ENCODE measurements around the gene TMPRSS11F. TPM values are rescaled to one million over a fixed set of nuclear protein-coding genes. Genes with fewer than 3 reads are reported as not detected.

The TMPRSS11F gene
- total and polyA plus RNA-seq, 9 of the 15 experiments (the other 6 are each of a cell fraction or from before 2014, with no cell fraction given): 0.03 to 0.36 (median 0.07) TPM; not detected in 2

DNA sequence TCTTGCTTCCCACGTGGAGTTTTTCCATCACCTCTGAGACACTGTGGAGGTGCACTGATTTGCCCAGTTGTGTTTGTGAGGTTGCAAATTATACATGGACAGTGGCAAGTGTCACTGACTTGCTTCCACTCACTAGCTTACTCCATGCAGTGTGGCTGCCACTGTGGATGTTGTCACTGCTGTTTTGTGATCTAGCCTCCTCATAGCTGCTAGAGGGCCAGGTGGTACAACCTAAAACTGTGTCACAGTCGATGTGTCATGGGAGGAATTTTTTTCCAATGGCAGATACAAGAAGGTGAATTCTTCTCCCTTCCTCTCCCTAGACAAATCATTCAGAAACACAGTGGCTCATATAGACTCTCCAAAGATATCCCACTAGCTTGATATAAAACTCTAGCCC is 37.5 kb upstream of the TMPRSS11F start:
- Histone ChIP-seq H3K4me1 (replicated peaks in 1 of 2; ENCODE audit: control insufficient read depth in 2 of 2, insufficient read depth in 2 of 2, low read length in 2 of 2) (no peaks in the 10 kb centered on the region), H2AFZ (ENCODE audit: low read depth, low read length) (no peak overlapping the region), H3K36me3 (ENCODE audit: control insufficient read depth, insufficient read depth, low read length) (no peaks in the 10 kb centered on the region), H3K79me2 (ENCODE audit: control insufficient read depth, insufficient read depth, low read length) (no peaks in the 10 kb centered on the region), H4K20me1 (replicated peaks; ENCODE audit: control insufficient read depth, insufficient read depth, low read length) (no peaks in the 10 kb centered on the region), H3K4me2 (ENCODE audit: insufficient read depth, low read length) (no peak overlapping the region), H3K9me1 (ENCODE audit: control insufficient read depth, insufficient read depth, low read length) (no peaks in the 10 kb centered on the region), H3K9ac (ENCODE audit: insufficient read depth in 1 of 2, low read depth in 2 of 2, low read length in 2 of 2) (no peak overlapping the region), H3K9me3 (replicated peaks; ENCODE audit: control insufficient read depth, insufficient read depth, low read depth, low read length) (no peaks in the 10 kb centered on the region), H3K4me3 (no peak overlapping the region), H3K27me3 (ENCODE audit: control insufficient read depth in 2 of 2, insufficient read depth in 2 of 2, low read length in 2 of 2) (no peaks in the 10 kb centered on the region), H3K27ac (ENCODE audit: extremely low read depth, low read depth, low read length) (no peak overlapping the region)
- ChIA-PET POLR2A (no interaction called here), CTCF (ENCODE audit: low intra/inter-chr PET ratio) (no interaction called here)
- no peak for DNase-seq (ENCODE audit: extremely low read depth in 1 of 4, low spot score in 3 of 4)
- FAIRE-seq: no peak
- in situ Hi-C loops (cut with MboI) (loop anchor here (10.0 kb wide), 1 partner anchor 412 kb away; the partner anchor contains the start of gene GNRHR), intact Hi-C loops (cut with micrococcal nuclease) (no loop called here)
- WGBS (ENCODE audit: insufficient coverage, low coverage, missing lambda C conversion rate): 0% methylated on average over 2 of the region's 2 CpGs
- TF ChIP-seq, protein P1, sequence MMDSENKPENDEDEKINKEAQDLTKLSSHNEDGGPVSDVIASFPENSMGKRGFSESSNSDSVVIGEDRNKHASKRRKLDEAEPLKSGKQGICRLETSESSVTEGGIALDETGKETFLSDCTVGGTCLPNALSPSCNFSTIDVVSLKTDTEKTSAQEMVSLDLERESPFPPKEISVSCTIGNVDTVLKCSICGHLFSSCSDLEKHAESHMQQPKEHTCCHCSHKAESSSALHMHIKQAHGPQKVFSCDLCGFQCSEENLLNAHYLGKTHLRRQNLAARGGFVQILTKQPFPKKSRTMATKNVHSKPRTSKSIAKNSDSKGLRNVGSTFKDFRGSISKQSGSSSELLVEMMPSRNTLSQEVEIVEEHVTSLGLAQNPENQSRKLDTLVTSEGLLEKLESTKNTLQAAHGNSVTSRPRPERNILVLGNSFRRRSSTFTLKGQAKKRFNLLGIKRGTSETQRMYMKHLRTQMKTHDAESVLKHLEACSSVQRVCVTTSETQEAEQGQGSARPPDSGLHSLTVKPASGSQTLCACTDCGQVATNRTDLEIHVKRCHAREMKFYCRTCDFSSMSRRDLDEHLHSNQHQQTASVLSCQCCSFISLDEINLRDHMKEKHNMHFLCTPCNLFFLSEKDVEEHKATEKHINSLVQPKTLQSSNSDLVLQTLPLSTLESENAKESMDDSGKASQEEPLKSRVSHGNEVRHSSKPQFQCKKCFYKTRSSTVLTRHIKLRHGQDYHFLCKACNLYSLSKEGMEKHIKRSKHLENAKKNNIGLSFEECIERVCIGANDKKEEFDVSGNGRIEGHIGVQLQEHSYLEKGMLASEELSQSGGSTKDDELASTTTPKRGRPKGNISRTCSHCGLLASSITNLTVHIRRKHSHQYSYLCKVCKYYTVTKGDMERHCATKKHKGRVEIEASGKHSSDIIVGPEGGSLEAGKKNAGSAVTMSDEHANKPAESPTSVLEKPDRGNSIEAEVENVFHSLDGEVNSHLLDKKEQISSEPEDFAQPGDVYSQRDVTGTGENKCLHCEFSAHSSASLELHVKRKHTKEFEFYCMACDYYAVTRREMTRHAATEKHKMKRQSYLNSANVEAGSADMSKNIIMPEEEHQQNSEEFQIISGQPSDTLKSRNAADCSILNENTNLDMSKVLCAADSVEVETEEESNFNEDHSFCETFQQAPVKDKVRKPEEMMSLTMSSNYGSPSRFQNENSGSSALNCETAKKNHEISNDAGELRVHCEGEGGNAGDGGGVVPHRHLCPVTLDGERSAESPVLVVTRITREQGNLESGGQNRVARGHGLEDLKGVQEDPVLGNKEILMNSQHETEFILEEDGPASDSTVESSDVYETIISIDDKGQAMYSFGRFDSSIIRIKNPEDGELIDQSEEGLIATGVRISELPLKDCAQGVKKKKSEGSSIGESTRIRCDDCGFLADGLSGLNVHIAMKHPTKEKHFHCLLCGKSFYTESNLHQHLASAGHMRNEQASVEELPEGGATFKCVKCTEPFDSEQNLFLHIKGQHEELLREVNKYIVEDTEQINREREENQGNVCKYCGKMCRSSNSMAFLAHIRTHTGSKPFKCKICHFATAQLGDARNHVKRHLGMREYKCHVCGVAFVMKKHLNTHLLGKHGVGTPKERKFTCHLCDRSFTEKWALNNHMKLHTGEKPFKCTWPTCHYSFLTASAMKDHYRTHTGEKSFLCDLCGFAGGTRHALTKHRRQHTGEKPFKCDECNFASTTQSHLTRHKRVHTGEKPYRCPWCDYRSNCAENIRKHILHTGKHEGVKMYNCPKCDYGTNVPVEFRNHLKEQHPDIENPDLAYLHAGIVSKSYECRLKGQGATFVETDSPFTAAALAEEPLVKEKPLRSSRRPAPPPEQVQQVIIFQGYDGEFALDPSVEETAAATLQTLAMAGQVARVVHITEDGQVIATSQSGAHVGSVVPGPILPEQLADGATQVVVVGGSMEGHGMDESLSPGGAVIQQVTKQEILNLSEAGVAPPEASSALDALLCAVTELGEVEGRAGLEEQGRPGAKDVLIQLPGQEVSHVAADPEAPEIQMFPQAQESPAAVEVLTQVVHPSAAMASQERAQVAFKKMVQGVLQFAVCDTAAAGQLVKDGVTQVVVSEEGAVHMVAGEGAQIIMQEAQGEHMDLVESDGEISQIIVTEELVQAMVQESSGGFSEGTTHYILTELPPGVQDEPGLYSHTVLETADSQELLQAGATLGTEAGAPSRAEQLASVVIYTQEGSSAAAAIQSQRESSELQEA (IDR thresholded peaks at IDR 0.05; ENCODE audit: low read depth): no peak
- TF ChIP-seq ZNF121 (CRISPR knock-in tag; conservative IDR thresholded peaks at IDR 0.05) (no peak), ZSCAN32 (CRISPR knock-in tag; IDR thresholded peaks at IDR 0.05) (no peak), TAF1 (IDR thresholded peaks at IDR 0.05; ENCODE audit: control insufficient read depth, extremely low read depth, insufficient read depth, low read length, severe bottlenecking) (no peak), ZNF224 (CRISPR knock-in tag; IDR thresholded peaks at IDR 0.05) (no peak)
- TF ChIP-seq, protein P2, sequence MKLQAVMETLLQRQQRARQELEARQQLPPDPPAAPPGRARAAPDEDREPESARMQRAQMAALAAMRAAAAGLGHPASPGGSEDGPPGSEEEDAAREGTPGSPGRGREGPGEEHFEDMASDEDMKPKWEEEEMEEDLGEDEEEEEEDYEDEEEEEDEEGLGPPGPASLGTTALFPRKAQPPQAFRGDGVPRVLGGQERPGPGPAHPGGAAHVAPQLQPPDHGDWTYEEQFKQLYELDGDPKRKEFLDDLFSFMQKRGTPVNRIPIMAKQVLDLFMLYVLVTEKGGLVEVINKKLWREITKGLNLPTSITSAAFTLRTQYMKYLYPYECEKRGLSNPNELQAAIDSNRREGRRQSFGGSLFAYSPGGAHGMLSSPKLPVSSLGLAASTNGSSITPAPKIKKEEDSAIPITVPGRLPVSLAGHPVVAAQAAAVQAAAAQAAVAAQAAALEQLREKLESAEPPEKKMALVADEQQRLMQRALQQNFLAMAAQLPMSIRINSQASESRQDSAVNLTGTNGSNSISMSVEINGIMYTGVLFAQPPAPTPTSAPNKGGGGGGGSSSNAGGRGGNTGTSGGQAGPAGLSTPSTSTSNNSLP (IDR thresholded peaks at IDR 0.05; ENCODE audit: borderline replicate concordance, low read depth, low read length): no peak
- no peak for ATAC-seq
- no TSS peak for BruUV-seq (replicated peaks)

All from K562 (cell line).